Memory B cell (primary cell): ENCODE measurements around the gene RELN.
"Not testable (repeated sequence)": the region's sequence is repeated elsewhere in the genome, so short reads cannot be mapped to it uniquely, and the experiment has no call there.

Experiments
- ATAC-seq: fragments of 150-1000 bp; cut with Tn5 transposase; 2 replicates; pipeline ENCODE4 v1.10.0; 2021; ENCODE audit warnings: low read depth, mild to moderate bottlenecking, moderate library complexity
- DNase-seq, 2 donors: peaks; one replicate each; pipeline ENCODE4 v3.0.0; 2022; ENCODE audit warnings: low spot score in 2 of 2
- H3K27ac Mint-ChIP-seq: one replicate; pipeline ENCODE4 v1.8.0; 2022; ENCODE audit warnings: mild to moderate bottlenecking, moderate library complexity, mixed read lengths
- H3K27me3 Mint-ChIP-seq: one replicate; pipeline ENCODE4 v1.8.0; 2022; ENCODE audit warnings: mixed read lengths
- H3K36me3 Mint-ChIP-seq: one replicate; pipeline ENCODE4 v1.8.0; 2022; ENCODE audit warnings: mild to moderate bottlenecking, mixed read lengths
- H3K4me1 Mint-ChIP-seq: one replicate; pipeline ENCODE4 v1.8.0; 2022; ENCODE audit warnings: mixed read lengths
- H3K4me3 Mint-ChIP-seq: one replicate; pipeline ENCODE4 v1.8.0; 2022; ENCODE audit warnings: mild to moderate bottlenecking, moderate library complexity, mixed read lengths
- H3K9me3 Mint-ChIP-seq: one replicate; pipeline ENCODE4 v1.8.0; 2022; ENCODE audit warnings: mixed read lengths

Gene RELN

GRCh38 chr7:103851357-103851756 is 138.1 kb downstream of the RELN start:
- Mint-ChIP-seq H3K36me3 (no peaks in the 10 kb centered on the region), H3K4me1 (no peaks in the 10 kb centered on the region), H3K27me3 (peaks cover 7% of the 10 kb centered on the region), H3K4me3 (no peak overlapping the region), H3K27ac (no peak overlapping the region), H3K9me3 (peaks cover 9% of the 10 kb centered on the region)
- DNase-seq (no peak), ATAC-seq (no peak)

GRCh38 chr7:103843689-103844480 is 145.6 kb downstream of the RELN start:
- DNase-seq, result no peak
- H3K4me3 Mint-ChIP-seq, result no peak overlapping the region
- no peak for ATAC-seq
- H3K4me1 Mint-ChIP-seq, result no peaks in the 10 kb centered on the region
- H3K27me3 Mint-ChIP-seq, result peaks cover 3% of the 10 kb centered on the region
- H3K9me3 Mint-ChIP-seq, result peaks cover 5% of the 10 kb centered on the region
- H3K36me3 Mint-ChIP-seq, result no peaks in the 10 kb centered on the region
- H3K27ac Mint-ChIP-seq, result no peak overlapping the region

- DNase-seq (no peak), ATAC-seq (no peak)
- H3K27ac Mint-ChIP-seq, result no peak overlapping the region
- H3K36me3 Mint-ChIP-seq, result no peaks in the 10 kb centered on the region
- H3K4me3 Mint-ChIP-seq, result no peak overlapping the region
- H3K9me3 Mint-ChIP-seq, result no peaks in the 10 kb centered on the region
- H3K4me1 Mint-ChIP-seq, result no peaks in the 10 kb centered on the region
- H3K27me3 Mint-ChIP-seq, result no peaks in the 10 kb centered on the region
Observed at GRCh38 chr7:103833401-103833800, 156.1 kb downstream of the RELN start.

- H3K9me3 Mint-ChIP-seq, result no peaks in the 10 kb centered on the region
- no peaks in the 10 kb centered on the region for H3K27me3 Mint-ChIP-seq
- no peak overlapping the region for H3K4me3 Mint-ChIP-seq
- DNase-seq (no peak), ATAC-seq (no peak)
- H3K36me3 Mint-ChIP-seq, result no peaks in the 10 kb centered on the region
- no peak overlapping the region for H3K27ac Mint-ChIP-seq
- H3K4me1 Mint-ChIP-seq, result no peaks in the 10 kb centered on the region
Observed at GRCh38 chr7:103832438-103832837, 157.0 kb downstream of the RELN start.

GRCh38 chr7:103824251-103824650 is 165.2 kb downstream of the RELN start:
- H3K4me3 Mint-ChIP-seq, result no peak overlapping the region
- DNase-seq (no peak), ATAC-seq (no peak)
- peaks cover 1% of the 10 kb centered on the region for H3K9me3 Mint-ChIP-seq
- H3K27me3 Mint-ChIP-seq, result peaks cover 1% of the 10 kb centered on the region
- H3K36me3 Mint-ChIP-seq, result no peaks in the 10 kb centered on the region
- no peaks in the 10 kb centered on the region for H3K4me1 Mint-ChIP-seq
- no peak overlapping the region for H3K27ac Mint-ChIP-seq

- DNase-seq (no peak), ATAC-seq (no peak)
- H3K4me1 Mint-ChIP-seq, result no peaks in the 10 kb centered on the region
- peaks cover 1% of the 10 kb centered on the region for H3K9me3 Mint-ChIP-seq
- no peak overlapping the region for H3K4me3 Mint-ChIP-seq
- H3K27me3 Mint-ChIP-seq, result peaks cover 1% of the 10 kb centered on the region
- no peak overlapping the region for H3K27ac Mint-ChIP-seq
- H3K36me3 Mint-ChIP-seq, result no peaks in the 10 kb centered on the region
Observed at GRCh38 chr7:103823084-103823483, 166.4 kb downstream of the RELN start.

- no peak for DNase-seq
Observed at GRCh38 chr7:103821092-103821491, 168.4 kb downstream of the RELN start.

GRCh38 chr7:103815972-103816371 is 173.5 kb downstream of the RELN start:
- H3K27me3 Mint-ChIP-seq, DNase-seq, H3K27ac Mint-ChIP-seq, H3K9me3 Mint-ChIP-seq, ATAC-seq, H3K36me3 Mint-ChIP-seq, H3K4me3 Mint-ChIP-seq: not testable (repeated sequence)
- H3K4me1 Mint-ChIP-seq, result peaks cover 13% of the 10 kb centered on the region

More at GRCh38 chr7:103821092-103821491, 168.4 kb downstream of the RELN start:
- Mint-ChIP-seq H3K4me3 (no peak overlapping the region), H3K27ac (no peak overlapping the region), H3K4me1 (no peaks in the 10 kb centered on the region), H3K36me3 (no peaks in the 10 kb centered on the region), H3K9me3 (peaks cover 1% of the 10 kb centered on the region), H3K27me3 (no peaks in the 10 kb centered on the region)
- ATAC-seq, result no peak

- no peak for DNase-seq
- no peaks in the 10 kb centered on the region for H3K36me3 Mint-ChIP-seq
- ATAC-seq, result no peak
- H3K27me3 Mint-ChIP-seq, result no peaks in the 10 kb centered on the region
- H3K4me3 Mint-ChIP-seq, result no peak overlapping the region
- no peak overlapping the region for H3K27ac Mint-ChIP-seq
- H3K9me3 Mint-ChIP-seq, result no peaks in the 10 kb centered on the region
- H3K4me1 Mint-ChIP-seq, result peaks cover 22% of the 10 kb centered on the region
Observed at GRCh38 chr7:103813970-103814369, 175.5 kb downstream of the RELN start.

GRCh38 chr7:103811997-103812396 is 177.5 kb downstream of the RELN start:
- H3K27ac Mint-ChIP-seq, result no peak overlapping the region
- ATAC-seq (peak; percentile 84), DNase-seq (peak in 1 of 2 donors; percentile 3)
- no peaks in the 10 kb centered on the region for H3K9me3 Mint-ChIP-seq
- no peaks in the 10 kb centered on the region for H3K36me3 Mint-ChIP-seq
- H3K4me1 Mint-ChIP-seq, result peaks cover 22% of the 10 kb centered on the region
- H3K4me3 Mint-ChIP-seq, result peak overlapping the region; percentile 18
- H3K27me3 Mint-ChIP-seq, result no peaks in the 10 kb centered on the region

- no peaks in the 10 kb centered on the region for H3K36me3 Mint-ChIP-seq
- no peaks in the 10 kb centered on the region for H3K9me3 Mint-ChIP-seq
- H3K27ac Mint-ChIP-seq, result no peak overlapping the region
- no peak for ATAC-seq
- H3K4me3 Mint-ChIP-seq, result no peak overlapping the region
- DNase-seq, result no peak
- no peaks in the 10 kb centered on the region for H3K27me3 Mint-ChIP-seq
- peaks cover 22% of the 10 kb centered on the region for H3K4me1 Mint-ChIP-seq
Observed at GRCh38 chr7:103811290-103811689, 178.2 kb downstream of the RELN start.

GRCh38 chr7:103810112-103810744 is 179.2 kb downstream of the RELN start:
- Mint-ChIP-seq H3K36me3 (no peaks in the 10 kb centered on the region), H3K27ac (no peak overlapping the region), H3K9me3 (no peaks in the 10 kb centered on the region), H3K4me3 (no peak overlapping the region), H3K27me3 (no peaks in the 10 kb centered on the region), H3K4me1 (peaks cover 22% of the 10 kb centered on the region)
- ATAC-seq, result no peak
- DNase-seq, result no peak

GRCh38 chr7:103809229-103809994 is 180.0 kb downstream of the RELN start:
- Mint-ChIP-seq H3K4me1 (peaks cover 22% of the 10 kb centered on the region), H3K4me3 (no peak overlapping the region), H3K9me3 (no peaks in the 10 kb centered on the region), H3K27me3 (no peaks in the 10 kb centered on the region), H3K27ac (no peak overlapping the region), H3K36me3 (no peaks in the 10 kb centered on the region)
- DNase-seq (no peak), ATAC-seq (peak; percentile 50)

- no peak overlapping the region for H3K27ac Mint-ChIP-seq
- ATAC-seq, result no peak
- no peak for DNase-seq
- peaks cover 9% of the 10 kb centered on the region for H3K4me1 Mint-ChIP-seq
- no peaks in the 10 kb centered on the region for H3K36me3 Mint-ChIP-seq
- no peak overlapping the region for H3K4me3 Mint-ChIP-seq
- H3K27me3 Mint-ChIP-seq, result no peaks in the 10 kb centered on the region
- H3K9me3 Mint-ChIP-seq, result no peaks in the 10 kb centered on the region
Observed at GRCh38 chr7:103805346-103805745, 184.1 kb downstream of the RELN start.
